ENCODE results near the gene LRCH1.

The LRCH1 gene

DNA sequence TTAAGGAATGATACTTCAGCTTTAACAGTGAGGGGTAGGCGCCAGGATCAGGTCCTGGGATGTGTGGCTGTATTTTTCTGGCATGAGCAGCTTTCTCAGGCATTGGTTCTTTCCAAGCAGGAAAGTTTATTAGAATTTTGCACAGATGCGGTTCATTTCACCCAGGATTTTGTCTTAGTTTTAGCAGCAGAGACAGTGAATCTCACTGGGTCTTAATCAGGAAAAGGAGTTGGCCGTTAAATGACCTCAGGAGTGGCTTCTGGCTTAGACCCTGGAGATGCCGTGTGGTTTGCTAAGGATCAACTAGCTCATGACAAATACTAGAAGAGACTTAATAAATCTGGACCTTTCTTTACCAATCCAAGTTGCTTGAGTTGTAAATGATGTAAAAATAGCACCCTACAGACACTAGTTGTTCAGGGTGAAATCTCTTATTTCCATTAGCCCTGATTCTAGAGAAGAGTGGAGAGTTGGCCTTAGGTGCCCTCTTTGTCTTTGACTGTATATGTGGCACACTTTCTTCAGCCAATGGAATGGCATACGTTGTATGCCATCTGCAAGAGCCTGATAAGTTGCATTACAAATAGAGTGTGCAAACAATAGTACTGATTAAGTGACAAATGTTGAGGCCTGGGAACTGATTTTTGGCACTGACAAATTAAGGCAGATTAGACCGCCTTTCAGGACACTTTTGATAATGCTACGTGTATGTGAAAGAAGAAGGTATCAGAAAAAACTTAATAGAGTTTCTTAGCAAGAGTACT, 34.0 kb downstream of the LRCH1 start:
- H3K9ac ChIP-seq (ENCODE audit: low read length), result no peak overlapping the region
- H3K27me3 ChIP-seq (ENCODE audit: control insufficient read depth, insufficient read depth, low read length), result no peaks in the 10 kb centered on the region
- H3K4me1 ChIP-seq (ENCODE audit: control insufficient read depth, insufficient read depth, low read length), result peaks cover 23% of the 10 kb centered on the region
- H3K4me3 ChIP-seq (ENCODE audit: low read length), result no peak overlapping the region
- no peaks in the 10 kb centered on the region for H3K36me3 ChIP-seq (ENCODE audit: control insufficient read depth, insufficient read depth, low read length)
- no peaks in the 10 kb centered on the region for H3K9me3 ChIP-seq (ENCODE audit: control insufficient read depth, low read length)

GRCh38 chr13:46587807-46588418, 34.9 kb downstream of the LRCH1 start:
- Histone ChIP-seq H3K4me3 (ENCODE audit: low read length) (no peak overlapping the region), H3K36me3 (ENCODE audit: control insufficient read depth, insufficient read depth, low read length) (no peaks in the 10 kb centered on the region), H3K4me1 (ENCODE audit: control insufficient read depth, insufficient read depth, low read length) (peaks cover 26% of the 10 kb centered on the region), H3K9me3 (ENCODE audit: control insufficient read depth, low read length) (no peaks in the 10 kb centered on the region), H3K27me3 (ENCODE audit: control insufficient read depth, insufficient read depth, low read length) (no peaks in the 10 kb centered on the region), H3K9ac (ENCODE audit: low read length) (no peak overlapping the region)

DNA sequence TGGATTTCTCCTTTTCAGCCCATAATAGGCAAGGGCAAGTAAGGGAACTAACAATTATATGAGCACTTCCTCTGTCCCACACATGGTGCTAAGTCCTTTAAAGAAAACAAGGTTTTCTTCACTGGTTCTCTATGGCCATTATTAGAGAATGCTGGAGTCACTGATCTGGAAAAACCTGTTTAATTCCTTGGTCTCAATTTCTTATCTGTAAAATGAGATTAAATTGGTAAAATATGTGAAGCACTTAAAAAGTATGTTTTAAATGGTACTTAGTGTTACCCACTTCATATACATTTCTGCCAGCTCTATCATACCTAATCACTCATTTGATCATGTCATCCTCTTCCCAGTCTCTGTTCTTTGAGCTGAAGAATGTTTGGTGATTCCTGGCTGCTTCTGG, 39.4 kb downstream of the LRCH1 start:
- Histone ChIP-seq H3K36me3 (ENCODE audit: control insufficient read depth, insufficient read depth, low read length) (no peaks in the 10 kb centered on the region), H3K4me3 (ENCODE audit: low read length) (no peak overlapping the region), H3K4me1 (ENCODE audit: control insufficient read depth, insufficient read depth, low read length) (peaks cover 36% of the 10 kb centered on the region), H3K9ac (ENCODE audit: low read length) (no peak overlapping the region), H3K27me3 (ENCODE audit: control insufficient read depth, insufficient read depth, low read length) (no peaks in the 10 kb centered on the region), H3K9me3 (ENCODE audit: control insufficient read depth, low read length) (no peaks in the 10 kb centered on the region)

- no peaks in the 10 kb centered on the region for H3K9me3 ChIP-seq (ENCODE audit: control insufficient read depth, low read length)
- peaks cover 36% of the 10 kb centered on the region for H3K4me1 ChIP-seq (ENCODE audit: control insufficient read depth, insufficient read depth, low read length)
- H3K4me3 ChIP-seq (ENCODE audit: low read length), result no peak overlapping the region
- H3K36me3 ChIP-seq (ENCODE audit: control insufficient read depth, insufficient read depth, low read length), result no peaks in the 10 kb centered on the region
- H3K27me3 ChIP-seq (ENCODE audit: control insufficient read depth, insufficient read depth, low read length), result no peaks in the 10 kb centered on the region
- no peak overlapping the region for H3K9ac ChIP-seq (ENCODE audit: low read length)
Measured at GRCh38 chr13:46593398-46593797, 40.4 kb downstream of the LRCH1 start.

DNA sequence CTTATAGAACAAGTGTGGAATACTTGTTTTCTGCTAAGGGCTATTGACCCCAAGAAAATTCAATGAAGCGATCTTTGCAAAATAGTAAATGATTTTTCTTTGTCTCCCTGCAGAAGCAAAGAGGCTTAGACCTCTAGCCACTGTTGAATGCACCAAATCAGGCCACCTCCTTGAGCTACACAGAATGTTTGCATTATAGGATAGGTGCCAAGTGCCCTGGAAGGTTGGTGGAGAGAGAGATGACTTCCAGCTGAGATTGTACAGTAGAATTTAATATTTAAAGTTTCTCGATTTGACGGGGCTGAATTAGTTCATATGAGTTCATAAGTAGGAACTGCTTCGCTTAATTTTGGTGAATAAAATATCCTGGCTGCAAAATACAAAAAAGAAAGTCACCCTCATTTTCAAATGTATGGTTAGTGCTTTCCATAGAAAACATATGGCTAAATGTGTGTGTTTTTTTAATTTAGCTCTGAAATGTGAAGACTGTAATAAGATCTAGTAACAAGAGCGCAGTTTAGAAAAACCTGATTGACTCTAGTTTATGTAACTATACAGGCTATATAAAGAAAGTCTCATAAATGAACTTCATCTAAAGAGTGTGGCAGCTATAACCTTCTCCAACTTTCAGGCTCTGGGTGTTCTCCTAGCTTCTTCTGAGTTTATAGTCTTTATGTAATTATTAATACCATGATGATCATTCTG, 41.6 kb downstream of the LRCH1 start:
- Histone ChIP-seq H3K27me3 (ENCODE audit: control insufficient read depth, insufficient read depth, low read length) (no peaks in the 10 kb centered on the region), H3K4me3 (ENCODE audit: low read length) (no peak overlapping the region), H3K36me3 (ENCODE audit: control insufficient read depth, insufficient read depth, low read length) (no peaks in the 10 kb centered on the region), H3K4me1 (ENCODE audit: control insufficient read depth, insufficient read depth, low read length) (peaks cover 36% of the 10 kb centered on the region), H3K9ac (ENCODE audit: low read length) (no peak overlapping the region), H3K9me3 (ENCODE audit: control insufficient read depth, low read length) (no peaks in the 10 kb centered on the region)

- Histone ChIP-seq H3K27me3 (ENCODE audit: control insufficient read depth, insufficient read depth, low read length) (no peaks in the 10 kb centered on the region), H3K4me3 (ENCODE audit: low read length) (no peak overlapping the region), H3K9me3 (ENCODE audit: control insufficient read depth, low read length) (no peaks in the 10 kb centered on the region), H3K9ac (ENCODE audit: low read length) (no peak overlapping the region), H3K36me3 (ENCODE audit: control insufficient read depth, insufficient read depth, low read length) (no peaks in the 10 kb centered on the region), H3K4me1 (ENCODE audit: control insufficient read depth, insufficient read depth, low read length) (peaks cover 39% of the 10 kb centered on the region)
Measured at GRCh38 chr13:46595136-46595884, 42.3 kb downstream of the LRCH1 start.

GRCh38 chr13:46595885-46596275, 42.9 kb downstream of the LRCH1 start:
- Histone ChIP-seq H3K4me1 (ENCODE audit: control insufficient read depth, insufficient read depth, low read length) (peaks cover 45% of the 10 kb centered on the region), H3K9ac (ENCODE audit: low read length) (no peak overlapping the region), H3K4me3 (ENCODE audit: low read length) (no peak overlapping the region), H3K27me3 (ENCODE audit: control insufficient read depth, insufficient read depth, low read length) (no peaks in the 10 kb centered on the region), H3K9me3 (ENCODE audit: control insufficient read depth, low read length) (no peaks in the 10 kb centered on the region), H3K36me3 (ENCODE audit: control insufficient read depth, insufficient read depth, low read length) (no peaks in the 10 kb centered on the region)

DNA sequence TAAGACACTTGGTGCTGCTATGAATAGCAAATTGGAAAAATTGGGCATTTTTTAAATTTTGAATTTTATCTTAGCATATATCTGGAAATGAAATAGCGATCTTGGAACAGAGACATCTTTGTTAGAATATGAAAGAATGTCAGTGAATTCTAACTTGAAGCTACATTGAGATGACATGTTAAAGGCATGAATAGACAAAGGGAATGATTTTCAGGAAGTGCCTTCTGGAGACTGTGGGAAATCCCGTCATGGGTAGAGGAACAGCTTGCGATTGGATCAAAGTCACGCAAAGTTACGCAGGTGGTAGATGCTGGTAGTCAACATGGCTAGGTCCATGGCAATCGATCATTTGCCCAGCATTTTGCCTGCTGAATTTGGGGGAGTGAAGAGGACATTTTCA, 43.5 kb downstream of the LRCH1 start:
- no peak overlapping the region for H3K4me3 ChIP-seq (ENCODE audit: low read length)
- no peaks in the 10 kb centered on the region for H3K9me3 ChIP-seq (ENCODE audit: control insufficient read depth, low read length)
- peaks cover 51% of the 10 kb centered on the region for H3K4me1 ChIP-seq (ENCODE audit: control insufficient read depth, insufficient read depth, low read length)
- no peak overlapping the region for H3K9ac ChIP-seq (ENCODE audit: low read length)
- H3K27me3 ChIP-seq (ENCODE audit: control insufficient read depth, insufficient read depth, low read length), result no peaks in the 10 kb centered on the region
- H3K36me3 ChIP-seq (ENCODE audit: control insufficient read depth, insufficient read depth, low read length), result no peaks in the 10 kb centered on the region

DNA sequence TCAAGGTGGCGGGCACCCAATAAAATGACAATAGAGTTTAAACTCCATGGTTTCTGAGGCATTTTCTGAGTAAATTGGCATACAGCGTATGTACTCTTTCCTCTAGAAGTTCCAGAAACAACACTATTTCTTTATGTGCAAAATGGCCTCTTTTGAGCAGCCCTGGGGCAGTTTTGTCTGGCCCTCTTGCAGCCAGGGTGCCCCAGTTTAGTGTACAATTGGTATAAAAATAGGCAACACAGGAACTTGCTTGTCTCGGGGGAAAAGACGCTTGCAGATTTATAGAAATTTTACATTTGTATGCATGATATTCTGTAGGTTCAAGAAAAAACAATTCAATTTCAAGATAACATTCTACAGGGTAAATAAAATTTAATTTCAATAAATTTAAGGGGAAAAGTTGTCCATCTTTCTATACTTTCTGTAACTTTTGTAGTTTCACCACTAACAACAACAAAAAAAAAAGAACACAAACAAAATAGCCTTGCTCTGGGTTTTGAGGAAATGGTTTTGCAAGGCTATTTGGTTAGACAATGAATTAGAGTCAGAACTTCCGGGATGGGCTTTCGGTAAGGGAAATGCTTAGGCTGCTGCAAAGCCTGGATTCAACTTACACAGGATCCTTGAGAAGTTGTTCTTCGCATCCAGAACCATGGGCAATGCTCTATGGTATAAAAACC, 45.3 kb downstream of the LRCH1 start:
- Histone ChIP-seq H3K9me3 (ENCODE audit: control insufficient read depth, low read length) (no peaks in the 10 kb centered on the region), H3K9ac (ENCODE audit: low read length) (no peak overlapping the region), H3K27me3 (ENCODE audit: control insufficient read depth, insufficient read depth, low read length) (no peaks in the 10 kb centered on the region), H3K4me3 (ENCODE audit: low read length) (no peak overlapping the region), H3K4me1 (ENCODE audit: control insufficient read depth, insufficient read depth, low read length) (peaks cover 60% of the 10 kb centered on the region), H3K36me3 (ENCODE audit: control insufficient read depth, insufficient read depth, low read length) (no peaks in the 10 kb centered on the region)

GRCh38 chr13:46598820-46599180, 45.8 kb downstream of the LRCH1 start:
- Histone ChIP-seq H3K9me3 (ENCODE audit: control insufficient read depth, low read length) (no peaks in the 10 kb centered on the region), H3K9ac (ENCODE audit: low read length) (no peak overlapping the region), H3K4me3 (ENCODE audit: low read length) (no peak overlapping the region), H3K27me3 (ENCODE audit: control insufficient read depth, insufficient read depth, low read length) (no peaks in the 10 kb centered on the region), H3K4me1 (ENCODE audit: control insufficient read depth, insufficient read depth, low read length) (peaks cover 60% of the 10 kb centered on the region), H3K36me3 (ENCODE audit: control insufficient read depth, insufficient read depth, low read length) (no peaks in the 10 kb centered on the region)

GRCh38 chr13:46600943-46601311, 48.0 kb downstream of the LRCH1 start:
- H3K4me3 ChIP-seq (ENCODE audit: low read length), result no peak overlapping the region
- H3K4me1 ChIP-seq (ENCODE audit: control insufficient read depth, insufficient read depth, low read length), result peaks cover 59% of the 10 kb centered on the region
- no peaks in the 10 kb centered on the region for H3K36me3 ChIP-seq (ENCODE audit: control insufficient read depth, insufficient read depth, low read length)
- no peaks in the 10 kb centered on the region for H3K27me3 ChIP-seq (ENCODE audit: control insufficient read depth, insufficient read depth, low read length)
- H3K9ac ChIP-seq (ENCODE audit: low read length), result no peak overlapping the region
- no peaks in the 10 kb centered on the region for H3K9me3 ChIP-seq (ENCODE audit: control insufficient read depth, low read length)
